NB4 (cell line): ENCODE results near the gene MYL1.

Source experiments
- MYC ChIP-seq: IDR thresholded peaks from 2 replicates; pipeline ENCODE4 v1.6.1; 2011; ENCODE audit warnings: low read depth, low read length
- POLR2A ChIP-seq: IDR thresholded peaks from 2 replicates; pipeline ENCODE4 v1.6.1; 2011; ENCODE audit warnings: mild to moderate bottlenecking; ENCODE audit not compliant: insufficient read length; ENCODE audit errors: extremely low read depth
- TF ChIP-seq, protein P1 (sequence below): IDR thresholded peaks from one replicate; pipeline ENCODE4 v1.5.1; 2012; ENCODE audit warnings: low read depth, low read length
- TF ChIP-seq, protein P2 (sequence below): IDR thresholded peaks from 2 replicates; pipeline ENCODE4 v1.6.1; 2011; ENCODE audit warnings: low read depth, low read length

DNA sequence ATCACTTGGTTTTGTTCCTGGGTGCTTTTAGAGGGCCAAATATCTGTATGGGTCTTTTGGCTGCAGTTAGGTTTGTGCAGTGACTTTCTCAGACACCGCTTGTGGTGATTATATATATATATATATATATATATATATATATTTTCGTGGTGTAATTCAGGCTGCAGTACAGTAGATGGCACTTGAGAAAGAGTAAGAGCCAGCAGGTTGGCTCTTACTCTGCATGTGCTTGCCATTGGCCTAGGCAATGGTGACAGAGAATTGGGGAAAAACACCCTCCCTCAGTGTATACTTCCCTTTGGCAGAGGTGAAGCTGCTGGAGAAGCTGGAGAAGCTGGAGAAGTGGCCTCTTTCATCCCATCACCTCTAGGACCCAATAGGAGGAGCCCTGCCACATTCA, 22.2 kb upstream of the MYL1 start:
- TF ChIP-seq, protein P1, sequence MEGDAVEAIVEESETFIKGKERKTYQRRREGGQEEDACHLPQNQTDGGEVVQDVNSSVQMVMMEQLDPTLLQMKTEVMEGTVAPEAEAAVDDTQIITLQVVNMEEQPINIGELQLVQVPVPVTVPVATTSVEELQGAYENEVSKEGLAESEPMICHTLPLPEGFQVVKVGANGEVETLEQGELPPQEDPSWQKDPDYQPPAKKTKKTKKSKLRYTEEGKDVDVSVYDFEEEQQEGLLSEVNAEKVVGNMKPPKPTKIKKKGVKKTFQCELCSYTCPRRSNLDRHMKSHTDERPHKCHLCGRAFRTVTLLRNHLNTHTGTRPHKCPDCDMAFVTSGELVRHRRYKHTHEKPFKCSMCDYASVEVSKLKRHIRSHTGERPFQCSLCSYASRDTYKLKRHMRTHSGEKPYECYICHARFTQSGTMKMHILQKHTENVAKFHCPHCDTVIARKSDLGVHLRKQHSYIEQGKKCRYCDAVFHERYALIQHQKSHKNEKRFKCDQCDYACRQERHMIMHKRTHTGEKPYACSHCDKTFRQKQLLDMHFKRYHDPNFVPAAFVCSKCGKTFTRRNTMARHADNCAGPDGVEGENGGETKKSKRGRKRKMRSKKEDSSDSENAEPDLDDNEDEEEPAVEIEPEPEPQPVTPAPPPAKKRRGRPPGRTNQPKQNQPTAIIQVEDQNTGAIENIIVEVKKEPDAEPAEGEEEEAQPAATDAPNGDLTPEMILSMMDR = peak; percentile 3
- TF ChIP-seq POLR2A (no peak), MYC (no peak)
- TF ChIP-seq, protein P2, sequence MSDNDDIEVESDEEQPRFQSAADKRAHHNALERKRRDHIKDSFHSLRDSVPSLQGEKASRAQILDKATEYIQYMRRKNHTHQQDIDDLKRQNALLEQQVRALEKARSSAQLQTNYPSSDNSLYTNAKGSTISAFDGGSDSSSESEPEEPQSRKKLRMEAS = no peak
